Panc1 (cell line): ENCODE measurements around the gene WBP2NL.
"Not testable (repeated sequence)": the region's sequence is repeated elsewhere in the genome, so short reads cannot be mapped to it uniquely, and the experiment has no call there.

Source experiments
- POLR2AphosphoS5 ChIP-seq: IDR thresholded peaks from 2 replicates; pipeline ENCODE4 v1.6.1; 2012; ENCODE audit warnings: mild to moderate bottlenecking, low read depth, low read length, moderate library complexity
- TF ChIP-seq, protein P1 (sequence below): fragments of 450-650 bp; IDR thresholded peaks from 2 replicates; pipeline ENCODE4 v1.5.1; 2017; ENCODE audit warnings: mild to moderate bottlenecking
- TF ChIP-seq, protein P2 (sequence below), 2 experiments: IDR thresholded peaks; 2 replicates each; pipeline ENCODE4 v1.6.1; 2011 to 2012; ENCODE audit warnings: low read depth in 2 of 2, control low read depth in 1 of 2, low read length in 1 of 2, mild to moderate bottlenecking in 1 of 2, moderate library complexity in 1 of 2; ENCODE audit not compliant: insufficient read depth in 1 of 2

DNA sequence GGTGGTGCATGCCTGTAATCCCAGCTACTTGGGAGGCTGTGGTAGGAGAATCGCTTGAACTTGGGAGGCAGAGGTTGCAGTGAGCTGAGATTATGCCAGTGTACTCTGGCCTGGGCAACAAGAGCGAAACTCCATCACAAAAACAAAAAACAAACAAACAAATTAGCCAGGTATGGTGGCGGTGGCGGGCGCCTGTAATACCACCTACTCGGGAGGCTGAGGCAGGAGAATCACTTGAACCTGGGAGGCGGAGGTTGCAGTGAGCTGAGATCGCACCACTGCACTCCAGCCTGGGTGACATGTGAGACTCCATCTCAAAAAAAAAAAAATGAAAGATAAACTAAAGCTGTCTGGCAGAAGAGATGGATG lies 49.7 kb upstream of the WBP2NL start:
- not testable (repeated sequence) for TF ChIP-seq POLR2AphosphoS5
- TF ChIP-seq, protein P1, sequence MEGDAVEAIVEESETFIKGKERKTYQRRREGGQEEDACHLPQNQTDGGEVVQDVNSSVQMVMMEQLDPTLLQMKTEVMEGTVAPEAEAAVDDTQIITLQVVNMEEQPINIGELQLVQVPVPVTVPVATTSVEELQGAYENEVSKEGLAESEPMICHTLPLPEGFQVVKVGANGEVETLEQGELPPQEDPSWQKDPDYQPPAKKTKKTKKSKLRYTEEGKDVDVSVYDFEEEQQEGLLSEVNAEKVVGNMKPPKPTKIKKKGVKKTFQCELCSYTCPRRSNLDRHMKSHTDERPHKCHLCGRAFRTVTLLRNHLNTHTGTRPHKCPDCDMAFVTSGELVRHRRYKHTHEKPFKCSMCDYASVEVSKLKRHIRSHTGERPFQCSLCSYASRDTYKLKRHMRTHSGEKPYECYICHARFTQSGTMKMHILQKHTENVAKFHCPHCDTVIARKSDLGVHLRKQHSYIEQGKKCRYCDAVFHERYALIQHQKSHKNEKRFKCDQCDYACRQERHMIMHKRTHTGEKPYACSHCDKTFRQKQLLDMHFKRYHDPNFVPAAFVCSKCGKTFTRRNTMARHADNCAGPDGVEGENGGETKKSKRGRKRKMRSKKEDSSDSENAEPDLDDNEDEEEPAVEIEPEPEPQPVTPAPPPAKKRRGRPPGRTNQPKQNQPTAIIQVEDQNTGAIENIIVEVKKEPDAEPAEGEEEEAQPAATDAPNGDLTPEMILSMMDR: not testable (repeated sequence)
- TF ChIP-seq, protein P2, sequence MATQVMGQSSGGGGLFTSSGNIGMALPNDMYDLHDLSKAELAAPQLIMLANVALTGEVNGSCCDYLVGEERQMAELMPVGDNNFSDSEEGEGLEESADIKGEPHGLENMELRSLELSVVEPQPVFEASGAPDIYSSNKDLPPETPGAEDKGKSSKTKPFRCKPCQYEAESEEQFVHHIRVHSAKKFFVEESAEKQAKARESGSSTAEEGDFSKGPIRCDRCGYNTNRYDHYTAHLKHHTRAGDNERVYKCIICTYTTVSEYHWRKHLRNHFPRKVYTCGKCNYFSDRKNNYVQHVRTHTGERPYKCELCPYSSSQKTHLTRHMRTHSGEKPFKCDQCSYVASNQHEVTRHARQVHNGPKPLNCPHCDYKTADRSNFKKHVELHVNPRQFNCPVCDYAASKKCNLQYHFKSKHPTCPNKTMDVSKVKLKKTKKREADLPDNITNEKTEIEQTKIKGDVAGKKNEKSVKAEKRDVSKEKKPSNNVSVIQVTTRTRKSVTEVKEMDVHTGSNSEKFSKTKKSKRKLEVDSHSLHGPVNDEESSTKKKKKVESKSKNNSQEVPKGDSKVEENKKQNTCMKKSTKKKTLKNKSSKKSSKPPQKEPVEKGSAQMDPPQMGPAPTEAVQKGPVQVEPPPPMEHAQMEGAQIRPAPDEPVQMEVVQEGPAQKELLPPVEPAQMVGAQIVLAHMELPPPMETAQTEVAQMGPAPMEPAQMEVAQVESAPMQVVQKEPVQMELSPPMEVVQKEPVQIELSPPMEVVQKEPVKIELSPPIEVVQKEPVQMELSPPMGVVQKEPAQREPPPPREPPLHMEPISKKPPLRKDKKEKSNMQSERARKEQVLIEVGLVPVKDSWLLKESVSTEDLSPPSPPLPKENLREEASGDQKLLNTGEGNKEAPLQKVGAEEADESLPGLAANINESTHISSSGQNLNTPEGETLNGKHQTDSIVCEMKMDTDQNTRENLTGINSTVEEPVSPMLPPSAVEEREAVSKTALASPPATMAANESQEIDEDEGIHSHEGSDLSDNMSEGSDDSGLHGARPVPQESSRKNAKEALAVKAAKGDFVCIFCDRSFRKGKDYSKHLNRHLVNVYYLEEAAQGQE (IDR thresholded peaks at IDR 0.05; ENCODE audit: insufficient read depth in 1 of 2, low read depth in 2 of 2, low read length in 1 of 2): not testable (repeated sequence)
